HepG2 (cell line): Measurements from ENCODE around the gene PYY. TPM values are rescaled to one million over a fixed set of nuclear protein-coding genes. Genes with fewer than 3 reads are reported as not detected.

ENCODE experiments used
- ATF1 ChIP-seq: IDR thresholded peaks from 2 replicates; pipeline ENCODE4 v1.6.1; 2016; ENCODE audit warnings: mild to moderate bottlenecking, control low read depth
- NFYB ChIP-seq: sonication (generic); formaldehyde crosslinking; IDR thresholded peaks from 2 replicates; pipeline ENCODE4 v1.4.0; 2020; ENCODE audit warnings: missing genetic modification reagents
- PAXIP1 ChIP-seq: sonication (generic); formaldehyde crosslinking; conservative IDR thresholded peaks from 2 replicates; pipeline ENCODE4 v1.4.0; 2020; ENCODE audit warnings: mild to moderate bottlenecking, missing genetic modification reagents, moderate library complexity
- PREB ChIP-seq: sonication (generic); formaldehyde crosslinking; IDR thresholded peaks from 2 replicates; pipeline ENCODE4 v1.4.0; 2020; ENCODE audit warnings: missing genetic modification reagents
- SNAPC5 ChIP-seq: sonication (generic); formaldehyde crosslinking; IDR thresholded peaks from 2 replicates; pipeline ENCODE4 v1.8.1; 2023; ENCODE audit warnings: mild to moderate bottlenecking, missing genetic modification reagents, borderline replicate concordance
- SP2 ChIP-seq: sonication (generic); formaldehyde crosslinking; IDR thresholded peaks from 2 replicates; pipeline ENCODE4 v1.5.1; 2020; ENCODE audit warnings: mild to moderate bottlenecking, missing genetic modification reagents
- ZNF451 ChIP-seq: sonication (generic); formaldehyde crosslinking; IDR thresholded peaks from 2 replicates; pipeline ENCODE4 v1.5.0; 2020; ENCODE audit warnings: mild to moderate bottlenecking, missing genetic modification reagents
- ZNF562 ChIP-seq: sonication (generic); formaldehyde crosslinking; IDR thresholded peaks from 2 replicates; pipeline ENCODE4 v1.8.0; 2022; ENCODE audit warnings: missing genetic modification reagents, borderline replicate concordance
- polyA plus RNA-seq, 8 experiments: library from polyadenylated mRNA; depleted of rRNA in 3 of 8; stranded (reverse) in 7 of 8; unstranded in 1 of 8; fragments of >200 nt; fragmentation: Illumina TruSeq in 4 of 8; extraction: Trizol in 4 of 8; gene quantifications; 2 replicates each; pipeline versions ENCODE4 v1.2.1 to v1.2.3, GENCODE V29; 2011 to 2016; ENCODE audit warnings: low read depth in 4 of 8, missing spikeins in 1 of 8, mixed read lengths in 1 of 8; ENCODE audit not compliant: insufficient read depth in 1 of 8
- total RNA-seq, 5 experiments: library from RNA; depleted of rRNA; stranded (reverse); fragments of >200 nt; fragmentation: Illumina TruSeq; extraction: Trizol; gene quantifications; 2 replicates each; pipeline ENCODE4 v1.2.3, GENCODE V29; 2016; ENCODE audit warnings: low read depth in 1 of 5
- TF ChIP-seq, protein P1 (sequence below): IDR thresholded peaks from 2 replicates; pipeline ENCODE4 v1.4.0; 2020; ENCODE audit warnings: mild to moderate bottlenecking, missing genetic modification reagents
- TF ChIP-seq, protein P2 (sequence below): IDR thresholded peaks from 2 replicates; pipeline ENCODE4 v1.6.1; 2012; ENCODE audit warnings: inconsistent platforms
- TF ChIP-seq, protein P3 (sequence below): sonication (generic); formaldehyde crosslinking; IDR thresholded peaks from 2 replicates; pipeline ENCODE4 v1.4.0; 2020; ENCODE audit warnings: mild to moderate bottlenecking, missing genetic modification reagents, borderline replicate concordance
- TF ChIP-seq, protein P4 (sequence below): sonication (generic); formaldehyde crosslinking; IDR thresholded peaks from 2 replicates; pipeline ENCODE4 v1.4.0; 2020; ENCODE audit warnings: mild to moderate bottlenecking, missing genetic modification reagents, borderline replicate concordance

Gene PYY
- total and polyA plus RNA-seq, 2 of the 13 experiments (the other 11 are each of a cell fraction or from before 2014, with no cell fraction given): 0.25 TPM; not detected in 1

- TF ChIP-seq, protein P1, sequence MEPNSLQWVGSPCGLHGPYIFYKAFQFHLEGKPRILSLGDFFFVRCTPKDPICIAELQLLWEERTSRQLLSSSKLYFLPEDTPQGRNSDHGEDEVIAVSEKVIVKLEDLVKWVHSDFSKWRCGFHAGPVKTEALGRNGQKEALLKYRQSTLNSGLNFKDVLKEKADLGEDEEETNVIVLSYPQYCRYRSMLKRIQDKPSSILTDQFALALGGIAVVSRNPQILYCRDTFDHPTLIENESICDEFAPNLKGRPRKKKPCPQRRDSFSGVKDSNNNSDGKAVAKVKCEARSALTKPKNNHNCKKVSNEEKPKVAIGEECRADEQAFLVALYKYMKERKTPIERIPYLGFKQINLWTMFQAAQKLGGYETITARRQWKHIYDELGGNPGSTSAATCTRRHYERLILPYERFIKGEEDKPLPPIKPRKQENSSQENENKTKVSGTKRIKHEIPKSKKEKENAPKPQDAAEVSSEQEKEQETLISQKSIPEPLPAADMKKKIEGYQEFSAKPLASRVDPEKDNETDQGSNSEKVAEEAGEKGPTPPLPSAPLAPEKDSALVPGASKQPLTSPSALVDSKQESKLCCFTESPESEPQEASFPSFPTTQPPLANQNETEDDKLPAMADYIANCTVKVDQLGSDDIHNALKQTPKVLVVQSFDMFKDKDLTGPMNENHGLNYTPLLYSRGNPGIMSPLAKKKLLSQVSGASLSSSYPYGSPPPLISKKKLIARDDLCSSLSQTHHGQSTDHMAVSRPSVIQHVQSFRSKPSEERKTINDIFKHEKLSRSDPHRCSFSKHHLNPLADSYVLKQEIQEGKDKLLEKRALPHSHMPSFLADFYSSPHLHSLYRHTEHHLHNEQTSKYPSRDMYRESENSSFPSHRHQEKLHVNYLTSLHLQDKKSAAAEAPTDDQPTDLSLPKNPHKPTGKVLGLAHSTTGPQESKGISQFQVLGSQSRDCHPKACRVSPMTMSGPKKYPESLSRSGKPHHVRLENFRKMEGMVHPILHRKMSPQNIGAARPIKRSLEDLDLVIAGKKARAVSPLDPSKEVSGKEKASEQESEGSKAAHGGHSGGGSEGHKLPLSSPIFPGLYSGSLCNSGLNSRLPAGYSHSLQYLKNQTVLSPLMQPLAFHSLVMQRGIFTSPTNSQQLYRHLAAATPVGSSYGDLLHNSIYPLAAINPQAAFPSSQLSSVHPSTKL: peak; percentile 65; the same call in 1 of the 2 replicates
- peak; percentile 92 for TF ChIP-seq PAXIP1 (CRISPR knock-in tag)
- TF ChIP-seq NFYB (CRISPR knock-in tag): peak; percentile 50; the same call in 1 of the 2 replicates
- TF ChIP-seq ATF1 (CRISPR knock-in tag): no peak
- TF ChIP-seq SP2 (CRISPR knock-in tag): no peak
- no peak; the same call in 1 of the 2 replicates for TF ChIP-seq SNAPC5 (CRISPR knock-in tag)
- no peak for TF ChIP-seq PREB
- TF ChIP-seq, protein P2, sequence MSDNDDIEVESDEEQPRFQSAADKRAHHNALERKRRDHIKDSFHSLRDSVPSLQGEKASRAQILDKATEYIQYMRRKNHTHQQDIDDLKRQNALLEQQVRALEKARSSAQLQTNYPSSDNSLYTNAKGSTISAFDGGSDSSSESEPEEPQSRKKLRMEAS: no peak
- TF ChIP-seq, protein P3, sequence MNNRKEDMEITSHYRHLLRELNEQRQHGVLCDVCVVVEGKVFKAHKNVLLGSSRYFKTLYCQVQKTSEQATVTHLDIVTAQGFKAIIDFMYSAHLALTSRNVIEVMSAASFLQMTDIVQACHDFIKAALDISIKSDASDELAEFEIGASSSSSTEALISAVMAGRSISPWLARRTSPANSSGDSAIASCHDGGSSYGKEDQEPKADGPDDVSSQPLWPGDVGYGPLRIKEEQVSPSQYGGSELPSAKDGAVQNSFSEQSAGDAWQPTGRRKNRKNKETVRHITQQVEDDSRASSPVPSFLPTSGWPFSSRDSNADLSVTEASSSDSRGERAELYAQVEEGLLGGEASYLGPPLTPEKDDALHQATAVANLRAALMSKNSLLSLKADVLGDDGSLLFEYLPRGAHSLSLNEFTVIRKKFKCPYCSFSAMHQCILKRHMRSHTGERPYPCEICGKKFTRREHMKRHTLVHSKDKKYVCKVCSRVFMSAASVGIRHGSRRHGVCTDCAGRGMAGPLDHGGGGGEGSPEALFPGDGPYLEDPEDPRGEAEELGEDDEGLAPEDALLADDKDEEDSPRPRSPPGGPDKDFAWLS (CRISPR knock-in tag): no peak
- no peak; the same call in none of the 2 replicates for TF ChIP-seq ZNF451 (CRISPR knock-in tag)
- TF ChIP-seq ZNF562 (CRISPR knock-in tag): no peak
- TF ChIP-seq, protein P4, sequence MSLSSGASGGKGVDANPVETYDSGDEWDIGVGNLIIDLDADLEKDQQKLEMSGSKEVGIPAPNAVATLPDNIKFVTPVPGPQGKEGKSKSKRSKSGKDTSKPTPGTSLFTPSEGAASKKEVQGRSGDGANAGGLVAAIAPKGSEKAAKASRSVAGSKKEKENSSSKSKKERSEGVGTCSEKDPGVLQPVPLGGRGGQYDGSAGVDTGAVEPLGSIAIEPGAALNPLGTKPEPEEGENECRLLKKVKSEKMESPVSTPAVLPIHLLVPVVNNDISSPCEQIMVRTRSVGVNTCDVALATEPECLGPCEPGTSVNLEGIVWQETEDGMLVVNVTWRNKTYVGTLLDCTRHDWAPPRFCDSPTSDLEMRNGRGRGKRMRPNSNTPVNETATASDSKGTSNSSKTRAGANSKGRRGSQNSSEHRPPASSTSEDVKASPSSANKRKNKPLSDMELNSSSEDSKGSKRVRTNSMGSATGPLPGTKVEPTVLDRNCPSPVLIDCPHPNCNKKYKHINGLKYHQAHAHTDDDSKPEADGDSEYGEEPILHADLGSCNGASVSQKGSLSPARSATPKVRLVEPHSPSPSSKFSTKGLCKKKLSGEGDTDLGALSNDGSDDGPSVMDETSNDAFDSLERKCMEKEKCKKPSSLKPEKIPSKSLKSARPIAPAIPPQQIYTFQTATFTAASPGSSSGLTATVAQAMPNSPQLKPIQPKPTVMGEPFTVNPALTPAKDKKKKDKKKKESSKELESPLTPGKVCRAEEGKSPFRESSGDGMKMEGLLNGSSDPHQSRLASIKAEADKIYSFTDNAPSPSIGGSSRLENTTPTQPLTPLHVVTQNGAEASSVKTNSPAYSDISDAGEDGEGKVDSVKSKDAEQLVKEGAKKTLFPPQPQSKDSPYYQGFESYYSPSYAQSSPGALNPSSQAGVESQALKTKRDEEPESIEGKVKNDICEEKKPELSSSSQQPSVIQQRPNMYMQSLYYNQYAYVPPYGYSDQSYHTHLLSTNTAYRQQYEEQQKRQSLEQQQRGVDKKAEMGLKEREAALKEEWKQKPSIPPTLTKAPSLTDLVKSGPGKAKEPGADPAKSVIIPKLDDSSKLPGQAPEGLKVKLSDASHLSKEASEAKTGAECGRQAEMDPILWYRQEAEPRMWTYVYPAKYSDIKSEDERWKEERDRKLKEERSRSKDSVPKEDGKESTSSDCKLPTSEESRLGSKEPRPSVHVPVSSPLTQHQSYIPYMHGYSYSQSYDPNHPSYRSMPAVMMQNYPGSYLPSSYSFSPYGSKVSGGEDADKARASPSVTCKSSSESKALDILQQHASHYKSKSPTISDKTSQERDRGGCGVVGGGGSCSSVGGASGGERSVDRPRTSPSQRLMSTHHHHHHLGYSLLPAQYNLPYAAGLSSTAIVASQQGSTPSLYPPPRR: no peak
Observed at GRCh38 chr17:44001461-44001920, 47.8 kb upstream of the PYY start (continued).
